B cell (primary cell): Measurements from ENCODE around the gene ELK3. TPM values are rescaled to one million over a fixed set of nuclear protein-coding genes. Genes with fewer than 3 reads are reported as not detected.

Source experiments
- ATAC-seq: fragments of 200-7000 bp; cut with Tn5 transposase; one replicate; pipeline ENCODE4 v1.10.0; 2021; ENCODE audit warnings: low read depth, mild to moderate bottlenecking, moderate number of reproducible peaks, moderate library complexity
- CTCF ChIA-PET: fragments of 350-600 bp; sonication (Branson Sonifier 250); formaldehyde crosslinking; loops from one replicate; lab custom pipeline; 2021; ENCODE audit warnings: antibody characterized with exemption, inconsistent platforms; lab: Charles Lee
- POLR2A ChIA-PET: fragments of 350-600 bp; sonication (Branson Sonifier 250); formaldehyde crosslinking; loops from one replicate; lab custom pipeline; 2021; ENCODE audit warnings: antibody characterized with exemption; lab: Charles Lee
- DNase-seq: peaks from one replicate; pipeline ENCODE4 v3.0.0; 2013
- H2AFZ ChIP-seq: 2 replicates; pipeline ENCODE4 v1.6.1; 2012; ENCODE audit warnings: mild to moderate bottlenecking, low read depth, low read length; ENCODE audit not compliant: insufficient read depth, poor library complexity, severe bottlenecking
- H3K27ac ChIP-seq, 2 donors: 1 replicate in 1 of 2; 2 replicates in 1 of 2; pipeline ENCODE4 v1.5.1; 2012 to 2013; ENCODE audit warnings: low read length in 2 of 2, mild to moderate bottlenecking in 2 of 2, moderate library complexity in 1 of 2
- H3K27me3 ChIP-seq, 4 experiments: fragments of 200-600 bp in 1 of 4; sonication (generic) in 1 of 4; replicated peaks in 1 of 4; 1 replicate in 2 of 4; 2 replicates in 2 of 4; pipeline versions ENCODE4 v1.6.1 to v1.7.0; 2013 to 2016; ENCODE audit warnings: low read length in 3 of 4, mild to moderate bottlenecking in 2 of 4, mixed read lengths in 1 of 4, moderate library complexity in 1 of 4; ENCODE audit not compliant: insufficient read depth in 4 of 4, control insufficient read depth in 3 of 4; ENCODE audit errors: control extremely low read depth in 1 of 4
- H3K36me3 ChIP-seq, 2 experiments: replicated peaks in 1 of 2; 1 replicate in 1 of 2; 2 replicates in 1 of 2; pipeline versions ENCODE4 v1.6.1 to v1.7.1; 2013; ENCODE audit warnings: low read length in 1 of 2; ENCODE audit not compliant: insufficient read depth in 2 of 2, control insufficient read depth in 1 of 2; ENCODE audit errors: control extremely low read depth in 1 of 2, extremely low read depth in 1 of 2
- H3K4me1 ChIP-seq, 2 donors: fragments of 200-600 bp in 1 of 2; sonication (generic) in 1 of 2; 1 replicate in 1 of 2; 2 replicates in 1 of 2; pipeline versions ENCODE4 v1.5.1 to v1.6.1; 2013 to 2017; ENCODE audit warnings: low read length in 2 of 2; ENCODE audit not compliant: control insufficient read depth in 2 of 2, insufficient read depth in 2 of 2
- H3K4me2 ChIP-seq: replicated peaks from 2 replicates; pipeline ENCODE3; 2012; ENCODE audit warnings: mild to moderate bottlenecking, low read depth, low read length; ENCODE audit not compliant: poor library complexity, severe bottlenecking
- H3K4me3 ChIP-seq, 5 experiments: fragments of 200-600 bp in 1 of 5; sonication (generic) in 1 of 5; 1 replicate in 3 of 5; 2 replicates in 2 of 5; pipeline versions ENCODE4 v1.5.1 to v1.7.0; 2011 to 2016; ENCODE audit warnings: low read length in 4 of 5, mild to moderate bottlenecking in 4 of 5, low read depth in 2 of 5, control low read depth in 1 of 5, moderate library complexity in 1 of 5; ENCODE audit not compliant: insufficient read depth in 1 of 5; ENCODE audit errors: control extremely low read depth in 1 of 5, extremely low read depth in 1 of 5
- H3K79me2 ChIP-seq: fragments of 200-600 bp; sonication (generic); one replicate; pipeline ENCODE4 v1.6.0; 2016; ENCODE audit warnings: low read length; ENCODE audit not compliant: control insufficient read depth, insufficient read depth
- H3K9ac ChIP-seq: fragments of 200-600 bp; sonication (generic); 2 replicates; pipeline ENCODE4 v1.6.1; 2017; ENCODE audit warnings: mild to moderate bottlenecking, low read length, moderate library complexity
- H3K9me3 ChIP-seq, 3 donors: one replicate each; pipeline versions ENCODE4 v1.6.1 to v1.7.1; 2013; ENCODE audit warnings: low read length in 2 of 3; ENCODE audit not compliant: control insufficient read depth in 2 of 3, insufficient read depth in 1 of 3; ENCODE audit errors: control extremely low read depth in 1 of 3
- H4K20me1 ChIP-seq: 2 replicates; pipeline ENCODE4 v1.6.0; 2012; ENCODE audit warnings: mild to moderate bottlenecking, low read length; ENCODE audit not compliant: insufficient read depth, control insufficient read depth, poor library complexity, severe bottlenecking
- H3K27ac Mint-ChIP-seq: one replicate; pipeline ENCODE4 v1.8.0; 2021; ENCODE audit warnings: mixed read lengths
- H3K27me3 Mint-ChIP-seq: one replicate; pipeline ENCODE4 v1.8.0; 2021; ENCODE audit warnings: mixed read lengths
- H3K4me1 Mint-ChIP-seq: one replicate; pipeline ENCODE4 v1.8.0; 2021; ENCODE audit warnings: mixed read lengths
- H3K4me3 Mint-ChIP-seq: one replicate; pipeline ENCODE4 v1.8.0; 2021; ENCODE audit warnings: mixed read lengths
- H3K9me3 Mint-ChIP-seq: one replicate; pipeline ENCODE4 v1.8.0; 2022; ENCODE audit warnings: mixed read lengths; ENCODE audit not compliant: insufficient read depth
- CTCF ChIP-seq: fragments of 200-600 bp; IDR thresholded peaks from one replicate; pipeline ENCODE4 v1.8.0; 2022; ENCODE audit warnings: antibody characterized with exemption, mild to moderate bottlenecking
- EZH2 ChIP-seq: IDR thresholded peaks from 2 replicates; pipeline ENCODE4 v1.6.1; 2012; ENCODE audit warnings: borderline replicate concordance, low read depth, mild to moderate bottlenecking, moderate library complexity, low read length; ENCODE audit not compliant: insufficient read depth, poor library complexity, severe bottlenecking
- WGBS: methylation state at CpG from one replicate; pipeline ENCODE4 v1.1.5; 2013; ENCODE audit warnings: missing lambda C conversion rate; ENCODE audit not compliant: insufficient coverage; 5-methylcytosine and 5-hydroxymethylcytosine counted together
- intact Hi-C: fragments of 100-400 bp; cut with micrococcal nuclease; formaldehyde crosslinking; loops from one replicate; pipeline ENCODE4 v1.10.0; 2022
- polyA plus RNA-seq: library from polyadenylated mRNA; depleted of rRNA; stranded (reverse); fragments of >200 nt; gene quantifications from 2 replicates; pipeline ENCODE4 v1.2.3, GENCODE V29; 2012
- total RNA-seq, 2 donors: library from RNA; stranded (reverse); fragments of 120-200 nt in 1 of 2; gene quantifications; 1 replicate in 1 of 2; 2 replicates in 1 of 2; pipeline versions ENCODE4 v1.2.3 to v1.2.4, GENCODE V29; 2013 to 2022

Gene ELK3
- total and polyA plus RNA-seq, 2 donors (not counting 1 experiment from before 2014, with no cell fraction given): 10.5 to 87.1 TPM

GRCh38 chr12:96195845-96196451, 1.8 kb downstream of the ELK3 start:
- peaks cover 51% of the 10 kb centered on the region for H3K79me2 ChIP-seq
- peaks cover 64% of the 10 kb centered on the region for H3K4me1 Mint-ChIP-seq
- peaks cover 55 to 63% of the 10 kb centered on the region in 2 donors for H3K4me1 ChIP-seq
- intact Hi-C loops: loop anchor here (1.0 to 10.0 kb wide), 6 partner anchors 12 to 291 kb away; partner anchors contain the start of genes CFAP54 and LTA4H
- POLR2A ChIA-PET: interaction anchor here (0.5 to 2.4 kb wide), 6 partner anchors 10 to 170 kb away, joined by 3 to 44 read pairs (median 6); no protein-coding TSS in a partner anchor
- DNase-seq (no peak), ATAC-seq (no peak)
- CTCF ChIA-PET: interaction anchor here (0.8 to 2.0 kb wide), 9 partner anchors 14 to 321 kb away, joined by 3 to 13 read pairs (median 3); partner anchors contain the start of gene AMDHD1
- H3K27me3 ChIP-seq: no peaks in the 10 kb centered on the region
- peak overlapping the region; percentile 98 for H3K27ac Mint-ChIP-seq
- peak overlapping the region; percentile 90 for H3K4me2 ChIP-seq
- H2AFZ ChIP-seq: peak overlapping the region; percentile 44
- peaks cover 8% of the 10 kb centered on the region for H4K20me1 ChIP-seq
- peak overlapping the region; percentile 44 to 81 for H3K27ac ChIP-seq
- H3K9me3 ChIP-seq: no peaks in the 10 kb centered on the region
- peak overlapping the region; percentile 97 for H3K9ac ChIP-seq
- WGBS: 0% methylated on average over 4 of the region's 14 CpGs
- no peaks in the 10 kb centered on the region for H3K9me3 Mint-ChIP-seq
- peak overlapping the region; percentile 97 for H3K4me3 Mint-ChIP-seq
- TF ChIP-seq EZH2 (no peak), CTCF (no peak)
- peak overlapping the region in 4 of 5 experiments; percentile 76 to 95 (median 86) for H3K4me3 ChIP-seq
- no peaks in the 10 kb centered on the region for H3K27me3 Mint-ChIP-seq
- H3K36me3 ChIP-seq: peaks cover 0 to 5% of the 10 kb centered on the region in 2 experiments

GRCh38 chr12:96196781-96197180, 2.6 kb downstream of the ELK3 start:
- DNase-seq (no peak), ATAC-seq (no peak)
- H3K36me3 ChIP-seq: peaks cover 0 to 8% of the 10 kb centered on the region in 2 experiments
- H3K27me3 ChIP-seq: no peaks in the 10 kb centered on the region
- peak overlapping the region; percentile 75 for H3K27ac Mint-ChIP-seq
- intact Hi-C loops: loop anchor here (5.0 to 10.0 kb wide), 3 partner anchors 52 to 291 kb away; partner anchors contain the start of genes CFAP54 and LTA4H
- H3K27ac ChIP-seq: peak overlapping the region; percentile 46 to 81
- peaks cover 59% of the 10 kb centered on the region for H3K79me2 ChIP-seq
- H3K9me3 ChIP-seq: no peaks in the 10 kb centered on the region
- H3K4me1 ChIP-seq: peaks cover 62 to 63% of the 10 kb centered on the region in 2 donors
- ChIA-PET POLR2A (interaction anchor here (0.7 to 2.4 kb wide), 2 partner anchors 9 to 14 kb away, joined by 10 to 44 read pairs; no protein-coding TSS in a partner anchor), CTCF (interaction anchor here (1.1 to 1.5 kb wide), 2 partner anchors 15 to 19 kb away, joined by 4 to 6 read pairs; no protein-coding TSS in a partner anchor)
- no peaks in the 10 kb centered on the region for H3K27me3 Mint-ChIP-seq
- H3K4me2 ChIP-seq: peak overlapping the region; percentile 90
- peak overlapping the region; percentile 19 for H2AFZ ChIP-seq
- peak overlapping the region in 2 of 5 experiments; percentile 76 to 90 for H3K4me3 ChIP-seq
- H3K4me1 Mint-ChIP-seq: peaks cover 70% of the 10 kb centered on the region
- peak overlapping the region; percentile 97 for H3K9ac ChIP-seq
- H3K9me3 Mint-ChIP-seq: no peaks in the 10 kb centered on the region
- H4K20me1 ChIP-seq: peaks cover 8% of the 10 kb centered on the region
- WGBS: 23% methylated on average over 4 of the region's 6 CpGs
- H3K4me3 Mint-ChIP-seq: peak overlapping the region; percentile 97
- TF ChIP-seq EZH2 (no peak), CTCF (no peak)
